Effector memory CD4-positive, alpha-beta T cell (primary cell): ENCODE data around the gene CLDN7.

Source experiments
- DNase-seq, 3 donors: peaks; one replicate each; pipeline ENCODE4 v3.0.0-alpha.2; 2020
- H3K27ac ChIP-seq: 2 replicates; pipeline ENCODE4 v1.7.0; 2013; ENCODE audit warnings: mild to moderate bottlenecking, low read length, moderate library complexity; ENCODE audit not compliant: insufficient read depth, poor library complexity, severe bottlenecking
- H3K27me3 ChIP-seq: replicated peaks from 2 replicates; pipeline ENCODE4 v1.7.0; 2013; ENCODE audit warnings: mild to moderate bottlenecking, low read length; ENCODE audit not compliant: insufficient read depth, control insufficient read depth, poor library complexity, severe bottlenecking
- H3K36me3 ChIP-seq: 2 replicates; pipeline ENCODE4 v1.7.0; 2013; ENCODE audit warnings: mild to moderate bottlenecking, low read length, moderate library complexity; ENCODE audit not compliant: control insufficient read depth, insufficient read depth
- H3K4me1 ChIP-seq: 2 replicates; pipeline ENCODE4 v1.7.0; 2013; ENCODE audit warnings: low read length, mild to moderate bottlenecking; ENCODE audit not compliant: control insufficient read depth, insufficient read depth, poor library complexity, severe bottlenecking
- H3K4me3 ChIP-seq: 2 replicates; pipeline ENCODE4 v1.7.0; 2013; ENCODE audit warnings: low read length, low read depth, mild to moderate bottlenecking; ENCODE audit not compliant: insufficient read depth, poor library complexity, severe bottlenecking
- H3K9me3 ChIP-seq: 2 replicates; pipeline ENCODE4 v1.7.0; 2013; ENCODE audit warnings: mild to moderate bottlenecking, low read length, moderate library complexity; ENCODE audit not compliant: control insufficient read depth

CLDN7 gene

DNA sequence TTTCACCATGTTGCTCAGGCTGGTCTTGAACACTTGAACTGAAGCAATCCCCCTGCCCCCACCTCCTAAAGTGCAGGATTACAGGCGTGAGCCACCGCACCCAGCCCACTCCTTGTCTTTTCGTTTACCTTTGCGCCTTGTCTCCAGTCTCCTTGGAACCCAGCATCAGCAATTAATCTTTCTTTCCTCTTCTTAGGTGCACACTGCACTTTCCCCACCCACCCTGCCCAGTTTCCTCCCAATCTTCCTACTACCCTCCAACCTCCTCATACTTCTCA, 1.5 kb upstream of the CLDN7 start:
- Histone ChIP-seq H3K27ac (no peak overlapping the region), H3K4me3 (no peak overlapping the region), H3K4me1 (peaks cover 30% of the 10 kb centered on the region), H3K27me3 (no peaks in the 10 kb centered on the region), H3K36me3 (peaks cover 5% of the 10 kb centered on the region), H3K9me3 (no peaks in the 10 kb centered on the region)
- no peak for DNase-seq

DNA sequence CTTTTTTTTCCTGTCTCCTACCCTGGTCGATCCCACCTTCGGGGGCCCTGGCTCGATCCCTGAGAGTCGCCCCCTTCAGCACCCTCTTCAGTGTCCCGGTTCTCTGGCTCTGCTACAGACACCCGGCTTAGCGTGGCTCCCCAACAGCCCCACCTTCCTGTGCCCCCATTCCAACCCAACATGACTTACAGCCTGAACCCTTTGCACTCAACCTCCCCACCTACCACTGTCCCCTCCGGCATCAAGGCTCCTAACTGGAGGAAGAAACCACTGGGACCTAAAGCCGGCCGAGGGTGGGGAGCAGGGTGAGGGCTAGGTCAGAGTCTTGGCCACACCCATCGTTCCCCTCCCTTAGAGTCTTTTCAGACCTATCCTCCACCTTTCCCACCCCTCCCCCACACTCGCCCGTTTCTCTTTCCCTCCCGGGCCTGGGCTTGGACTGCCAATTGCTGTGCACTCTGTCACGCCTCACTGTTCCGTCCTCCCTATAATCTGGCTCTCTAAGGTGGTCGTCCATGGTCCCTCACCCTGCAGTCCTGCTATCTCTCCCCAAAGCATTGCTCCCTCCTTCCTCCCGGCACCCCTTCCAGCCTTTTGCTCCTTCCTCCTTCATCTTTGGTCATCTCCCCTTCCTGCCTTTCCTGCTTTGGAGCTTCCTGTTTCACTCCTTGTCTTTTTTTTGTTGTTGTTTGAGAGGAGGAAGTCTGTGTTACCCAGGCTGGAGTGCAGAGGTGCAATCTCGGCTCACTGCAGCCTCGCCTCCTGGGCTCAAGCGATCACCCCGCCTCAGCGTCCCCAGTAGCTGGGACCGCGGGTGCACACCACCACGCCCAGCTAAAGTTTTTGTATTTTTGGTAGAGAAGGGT, 890 bp upstream of the CLDN7 start:
- Histone ChIP-seq H3K9me3 (no peaks in the 10 kb centered on the region), H3K27me3 (no peaks in the 10 kb centered on the region), H3K36me3 (peaks cover 9% of the 10 kb centered on the region), H3K27ac (no peak overlapping the region), H3K4me3 (peak overlapping the region; percentile 62), H3K4me1 (peaks cover 30% of the 10 kb centered on the region)
- DNase-seq: no peak

- Histone ChIP-seq H3K27ac (peak overlapping the region; percentile 57), H3K9me3 (no peaks in the 10 kb centered on the region), H3K4me1 (peaks cover 30% of the 10 kb centered on the region), H3K27me3 (no peaks in the 10 kb centered on the region), H3K36me3 (peaks cover 12% of the 10 kb centered on the region), H3K4me3 (peak overlapping the region; percentile 62)
- no peak for DNase-seq
Observed at GRCh38 chr17:7261379-7262191, 693 bp downstream of the CLDN7 start.

DNA sequence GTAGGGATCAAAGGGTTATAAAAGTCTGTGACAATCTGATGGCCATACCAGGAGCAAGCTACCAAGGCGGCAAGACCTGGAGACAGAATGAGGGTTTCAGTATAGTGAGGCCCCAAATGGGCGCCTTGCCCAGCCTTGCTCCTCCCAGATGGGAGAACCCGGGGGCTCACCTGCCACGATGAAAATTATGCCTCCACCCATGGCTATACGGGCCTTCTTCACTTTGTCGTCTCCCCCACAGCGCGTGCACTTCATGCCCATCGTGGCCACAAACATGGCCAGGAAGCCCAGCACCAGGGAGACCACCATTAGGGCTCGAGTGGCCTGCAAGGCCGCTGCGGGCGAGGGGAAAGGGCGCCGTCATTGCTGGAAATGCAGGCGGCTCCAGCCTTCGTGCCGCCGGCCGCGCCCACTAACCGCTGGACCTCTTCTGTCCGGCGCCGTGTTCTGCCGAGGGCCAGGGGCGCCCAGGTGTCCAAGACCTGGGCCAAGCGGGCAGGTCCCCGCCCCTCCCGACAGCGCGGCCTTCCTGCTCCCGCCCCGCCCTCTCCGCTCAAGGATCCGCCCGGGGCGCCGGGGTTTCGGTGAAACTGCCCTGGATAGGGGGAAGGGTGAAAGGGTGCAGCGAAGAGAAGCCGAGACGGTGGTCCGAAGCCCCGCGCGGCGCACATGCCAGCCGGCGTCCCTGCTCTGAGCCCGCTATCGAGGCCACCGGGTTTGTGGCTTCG, 1.5 kb downstream of the CLDN7 start:
- H3K36me3 ChIP-seq: peaks cover 15% of the 10 kb centered on the region
- H3K27me3 ChIP-seq: no peaks in the 10 kb centered on the region
- no peaks in the 10 kb centered on the region for H3K9me3 ChIP-seq
- H3K27ac ChIP-seq: peak overlapping the region; percentile 57
- no peak for DNase-seq
- peaks cover 30% of the 10 kb centered on the region for H3K4me1 ChIP-seq
- peak overlapping the region; percentile 62 for H3K4me3 ChIP-seq

- no peak overlapping the region for H3K27ac ChIP-seq
- H3K36me3 ChIP-seq: peaks cover 15% of the 10 kb centered on the region
- DNase-seq: no peak
- no peaks in the 10 kb centered on the region for H3K27me3 ChIP-seq
- H3K9me3 ChIP-seq: no peaks in the 10 kb centered on the region
- peaks cover 30% of the 10 kb centered on the region for H3K4me1 ChIP-seq
- no peak overlapping the region for H3K4me3 ChIP-seq
Observed at GRCh38 chr17:7260151-7260550, 2.1 kb downstream of the CLDN7 start.

- Histone ChIP-seq H3K4me1 (peaks cover 30% of the 10 kb centered on the region), H3K9me3 (no peaks in the 10 kb centered on the region), H3K27ac (no peak overlapping the region), H3K4me3 (no peak overlapping the region), H3K27me3 (no peaks in the 10 kb centered on the region), H3K36me3 (peaks cover 20% of the 10 kb centered on the region)
- no peak for DNase-seq
Observed at GRCh38 chr17:7259555-7259889, 2.8 kb downstream of the CLDN7 start.

DNA sequence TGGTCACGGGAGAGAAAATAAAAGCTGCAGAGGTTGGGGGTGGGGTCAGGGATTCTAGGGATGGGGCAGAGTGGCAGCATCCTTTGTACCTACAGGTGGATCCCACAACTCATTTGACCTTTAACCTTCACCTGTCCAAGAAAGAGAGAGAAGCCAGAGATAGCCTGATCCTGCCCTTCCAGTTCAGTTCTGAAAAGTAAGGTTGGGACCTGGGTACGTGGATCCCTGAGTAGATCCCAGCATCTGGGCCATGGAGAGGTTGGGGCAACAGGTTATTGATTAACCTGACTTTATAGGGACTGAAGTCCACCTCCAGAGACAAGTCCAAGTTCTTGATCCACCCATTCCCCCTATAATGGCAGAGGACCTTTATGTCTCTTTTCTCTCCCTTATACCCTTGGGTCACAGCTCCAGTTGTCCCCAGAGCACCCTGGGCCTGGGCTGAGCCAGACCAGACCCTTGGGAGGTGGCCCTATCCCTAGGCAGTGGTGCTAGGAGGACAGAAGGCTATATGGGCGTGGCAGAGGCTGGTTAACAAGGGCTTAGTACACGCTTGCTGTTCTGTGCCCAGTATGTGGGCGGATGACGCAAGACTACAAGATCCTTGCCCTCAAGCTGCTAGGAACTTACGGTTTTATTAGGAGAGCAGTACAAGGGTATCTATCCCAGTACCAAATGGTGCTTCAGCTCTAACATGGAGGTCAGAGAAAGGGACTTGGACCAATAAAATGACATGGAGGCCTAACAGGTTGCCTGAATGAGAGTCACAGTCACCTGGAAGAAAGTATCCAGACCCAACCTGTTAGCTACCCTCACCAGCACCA, 3.3 kb downstream of the CLDN7 start:
- DNase-seq: no peak
- H3K4me3 ChIP-seq: no peak overlapping the region
- H3K36me3 ChIP-seq: peaks cover 23% of the 10 kb centered on the region
- no peak overlapping the region for H3K27ac ChIP-seq
- no peaks in the 10 kb centered on the region for H3K27me3 ChIP-seq
- H3K4me1 ChIP-seq: peaks cover 30% of the 10 kb centered on the region
- no peaks in the 10 kb centered on the region for H3K9me3 ChIP-seq

DNA sequence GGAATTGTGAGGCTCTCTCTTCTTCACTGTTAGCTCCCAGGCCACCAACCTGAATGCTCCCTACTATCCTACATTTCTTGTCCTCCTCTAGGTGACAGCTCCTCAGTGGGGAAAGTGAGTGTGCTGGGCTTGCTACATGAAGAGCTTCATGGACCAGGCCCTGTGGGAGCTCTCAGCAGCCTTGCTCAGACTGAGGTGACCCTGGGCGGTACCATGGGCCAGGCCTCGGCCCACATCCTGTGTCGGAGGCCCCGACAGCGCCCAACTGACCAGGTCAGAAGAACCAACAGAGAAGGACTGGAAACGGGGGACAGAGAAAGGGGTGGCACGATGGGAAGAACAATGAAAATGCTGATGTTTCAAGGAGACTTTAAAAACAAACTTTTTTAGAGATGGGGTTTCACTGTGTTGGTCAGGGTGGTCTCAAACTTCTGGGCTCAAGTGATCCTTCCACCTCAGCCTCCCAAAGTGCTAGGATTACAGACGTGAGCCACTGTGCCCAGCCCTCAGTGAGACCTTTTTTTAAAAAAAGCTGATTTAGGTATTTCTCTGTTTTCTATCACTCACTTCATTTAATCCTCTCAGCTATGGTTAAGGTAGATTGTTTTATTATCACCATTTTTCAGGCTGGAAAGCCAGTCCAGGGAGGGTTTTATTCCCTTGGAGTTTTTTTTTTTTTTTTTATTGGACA, 5.4 kb downstream of the CLDN7 start:
- Histone ChIP-seq H3K27ac (no peak overlapping the region), H3K36me3 (peaks cover 23% of the 10 kb centered on the region)
- no peak for DNase-seq

GRCh38 chr17:7254511-7254910, 7.8 kb downstream of the CLDN7 start:
- peaks cover 23% of the 10 kb centered on the region for H3K4me1 ChIP-seq
- no peaks in the 10 kb centered on the region for H3K27me3 ChIP-seq
- no peak for DNase-seq
- H3K4me3 ChIP-seq: no peak overlapping the region
- no peaks in the 10 kb centered on the region for H3K9me3 ChIP-seq
- H3K27ac ChIP-seq: no peak overlapping the region
- peaks cover 23% of the 10 kb centered on the region for H3K36me3 ChIP-seq

More for the DNA sequence above, 5.4 kb downstream of the CLDN7 start:
- Histone ChIP-seq H3K9me3 (no peaks in the 10 kb centered on the region), H3K4me1 (peaks cover 21% of the 10 kb centered on the region), H3K4me3 (no peak overlapping the region), H3K27me3 (no peaks in the 10 kb centered on the region)
